ENCODE measurements around the gene PTGER2.

GRCh38 chr14:52348776-52349175 is 34.7 kb downstream of the PTGER2 start:
- TF ChIP-seq, protein P1, sequence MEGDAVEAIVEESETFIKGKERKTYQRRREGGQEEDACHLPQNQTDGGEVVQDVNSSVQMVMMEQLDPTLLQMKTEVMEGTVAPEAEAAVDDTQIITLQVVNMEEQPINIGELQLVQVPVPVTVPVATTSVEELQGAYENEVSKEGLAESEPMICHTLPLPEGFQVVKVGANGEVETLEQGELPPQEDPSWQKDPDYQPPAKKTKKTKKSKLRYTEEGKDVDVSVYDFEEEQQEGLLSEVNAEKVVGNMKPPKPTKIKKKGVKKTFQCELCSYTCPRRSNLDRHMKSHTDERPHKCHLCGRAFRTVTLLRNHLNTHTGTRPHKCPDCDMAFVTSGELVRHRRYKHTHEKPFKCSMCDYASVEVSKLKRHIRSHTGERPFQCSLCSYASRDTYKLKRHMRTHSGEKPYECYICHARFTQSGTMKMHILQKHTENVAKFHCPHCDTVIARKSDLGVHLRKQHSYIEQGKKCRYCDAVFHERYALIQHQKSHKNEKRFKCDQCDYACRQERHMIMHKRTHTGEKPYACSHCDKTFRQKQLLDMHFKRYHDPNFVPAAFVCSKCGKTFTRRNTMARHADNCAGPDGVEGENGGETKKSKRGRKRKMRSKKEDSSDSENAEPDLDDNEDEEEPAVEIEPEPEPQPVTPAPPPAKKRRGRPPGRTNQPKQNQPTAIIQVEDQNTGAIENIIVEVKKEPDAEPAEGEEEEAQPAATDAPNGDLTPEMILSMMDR (IDR thresholded peaks at IDR 0.05): no peak
- TF ChIP-seq SIN3A (IDR thresholded peaks at IDR 0.05; ENCODE audit: borderline replicate concordance, insufficient read depth, low read depth, low read length): no peak
